T-helper 1 cell treated with Interleukin-12 subunit alpha and Interleukin-12 subunit beta and Interleukin-4 antibody, amounts not matched to agents 30 μg/mL and 1 μg/mL, for 36 hours (primary cell): ENCODE results near the gene ECE2.

Experiments used
- H3K27ac Mint-ChIP-seq: one replicate; pipeline ENCODE4 v1.8.0; 2021; ENCODE audit warnings: mild to moderate bottlenecking, mixed read lengths
- H3K27me3 Mint-ChIP-seq: one replicate; pipeline ENCODE4 v1.8.0; 2021; ENCODE audit warnings: low read depth, mixed read lengths
- H3K36me3 Mint-ChIP-seq: one replicate; pipeline ENCODE4 v1.8.0; 2021; ENCODE audit warnings: low read depth, mixed read lengths
- H3K4me1 Mint-ChIP-seq: one replicate; pipeline ENCODE4 v1.8.0; 2021; ENCODE audit warnings: low read depth, mixed read lengths
- H3K4me3 Mint-ChIP-seq: one replicate; pipeline ENCODE4 v1.8.0; 2021; ENCODE audit warnings: mild to moderate bottlenecking, moderate library complexity, mixed read lengths
- H3K9me3 Mint-ChIP-seq: one replicate; pipeline ENCODE4 v1.8.0; 2021; ENCODE audit warnings: mixed read lengths

The ECE2 gene

GRCh38 chr3:184306341-184306972, 30.6 kb downstream of the ECE2 start:
- H3K27me3 Mint-ChIP-seq: no peaks in the 10 kb centered on the region
- H3K4me1 Mint-ChIP-seq: no peaks in the 10 kb centered on the region
- no peaks in the 10 kb centered on the region for H3K9me3 Mint-ChIP-seq
- peaks cover 68% of the 10 kb centered on the region for H3K36me3 Mint-ChIP-seq
- H3K4me3 Mint-ChIP-seq: no peak overlapping the region
- H3K27ac Mint-ChIP-seq: no peak overlapping the region

GRCh38 chr3:184307915-184308314, 32.1 kb downstream of the ECE2 start:
- Mint-ChIP-seq H3K4me1 (no peaks in the 10 kb centered on the region), H3K9me3 (no peaks in the 10 kb centered on the region), H3K36me3 (peaks cover 55% of the 10 kb centered on the region), H3K27me3 (no peaks in the 10 kb centered on the region), H3K4me3 (no peak overlapping the region), H3K27ac (no peak overlapping the region)

- no peak overlapping the region for H3K4me3 Mint-ChIP-seq
- H3K36me3 Mint-ChIP-seq: peaks cover 49% of the 10 kb centered on the region
- H3K9me3 Mint-ChIP-seq: no peaks in the 10 kb centered on the region
- no peaks in the 10 kb centered on the region for H3K27me3 Mint-ChIP-seq
- no peaks in the 10 kb centered on the region for H3K4me1 Mint-ChIP-seq
- no peak overlapping the region for H3K27ac Mint-ChIP-seq
Measured at GRCh38 chr3:184308744-184309143, 32.9 kb downstream of the ECE2 start.

GRCh38 chr3:184311633-184312032, 35.8 kb downstream of the ECE2 start:
- H3K27ac Mint-ChIP-seq: no peak overlapping the region
- H3K9me3 Mint-ChIP-seq: no peaks in the 10 kb centered on the region
- no peaks in the 10 kb centered on the region for H3K27me3 Mint-ChIP-seq
- H3K36me3 Mint-ChIP-seq: peaks cover 32% of the 10 kb centered on the region
- H3K4me3 Mint-ChIP-seq: no peak overlapping the region
- peaks cover 6% of the 10 kb centered on the region for H3K4me1 Mint-ChIP-seq

GRCh38 chr3:184314363-184314699, 38.5 kb downstream of the ECE2 start, which contains the start of gene EIF4G1:
Gene EIF4G1, plus strand, starts transcription at chr3:184314606. Its CDS starts 1,191 bp downstream, at chr3:184315797.
- H3K27ac Mint-ChIP-seq: peak within 1 kb of the TSS; percentile 83
- H3K27me3 Mint-ChIP-seq: no peaks in the 10 kb centered on the region
- no peaks in the 10 kb centered on the region for H3K9me3 Mint-ChIP-seq
- H3K4me1 Mint-ChIP-seq: peaks cover 24% of the 10 kb centered on the region
- peaks cover 21% of the 10 kb centered on the region for H3K36me3 Mint-ChIP-seq
- peak within 1 kb of the TSS; percentile 88 for H3K4me3 Mint-ChIP-seq

- peak overlapping the region; percentile 88 for H3K4me3 Mint-ChIP-seq
- peak overlapping the region; percentile 83 for H3K27ac Mint-ChIP-seq
- H3K4me1 Mint-ChIP-seq: peaks cover 26% of the 10 kb centered on the region
- H3K27me3 Mint-ChIP-seq: no peaks in the 10 kb centered on the region
- no peaks in the 10 kb centered on the region for H3K9me3 Mint-ChIP-seq
- peaks cover 20% of the 10 kb centered on the region for H3K36me3 Mint-ChIP-seq
Measured at GRCh38 chr3:184314700-184315542, 39.1 kb downstream of the ECE2 start.

GRCh38 chr3:184315543-184315867, 39.7 kb downstream of the ECE2 start:
- Mint-ChIP-seq H3K4me1 (peaks cover 26% of the 10 kb centered on the region), H3K27me3 (no peaks in the 10 kb centered on the region), H3K27ac (peak overlapping the region; percentile 83), H3K9me3 (no peaks in the 10 kb centered on the region), H3K4me3 (peak overlapping the region; percentile 85), H3K36me3 (peaks cover 18% of the 10 kb centered on the region)

- peak overlapping the region; percentile 83 for H3K27ac Mint-ChIP-seq
- peaks cover 26% of the 10 kb centered on the region for H3K4me1 Mint-ChIP-seq
- H3K36me3 Mint-ChIP-seq: peaks cover 23% of the 10 kb centered on the region
- no peaks in the 10 kb centered on the region for H3K27me3 Mint-ChIP-seq
- peak overlapping the region; percentile 85 for H3K4me3 Mint-ChIP-seq
- H3K9me3 Mint-ChIP-seq: no peaks in the 10 kb centered on the region
Measured at GRCh38 chr3:184315871-184316661, 40.2 kb downstream of the ECE2 start.

- Mint-ChIP-seq H3K27ac (peak overlapping the region; percentile 83), H3K4me1 (peaks cover 26% of the 10 kb centered on the region), H3K36me3 (peaks cover 31% of the 10 kb centered on the region)
Measured at GRCh38 chr3:184316792-184317191, 41.0 kb downstream of the ECE2 start.

GRCh38 chr3:184317201-184317600, 41.4 kb downstream of the ECE2 start:
- H3K27me3 Mint-ChIP-seq: no peaks in the 10 kb centered on the region
- H3K4me3 Mint-ChIP-seq: peak overlapping the region; percentile 30
- peaks cover 26% of the 10 kb centered on the region for H3K4me1 Mint-ChIP-seq
- H3K9me3 Mint-ChIP-seq: no peaks in the 10 kb centered on the region
- peak overlapping the region; percentile 62 for H3K27ac Mint-ChIP-seq
- peaks cover 31% of the 10 kb centered on the region for H3K36me3 Mint-ChIP-seq

More at GRCh38 chr3:184316792-184317191, 41.0 kb downstream of the ECE2 start:
- Mint-ChIP-seq H3K4me3 (peak overlapping the region; percentile 85), H3K9me3 (no peaks in the 10 kb centered on the region), H3K27me3 (no peaks in the 10 kb centered on the region)

- H3K9me3 Mint-ChIP-seq: no peaks in the 10 kb centered on the region
- H3K27ac Mint-ChIP-seq: no peak overlapping the region
- peaks cover 25% of the 10 kb centered on the region for H3K4me1 Mint-ChIP-seq
- H3K36me3 Mint-ChIP-seq: peaks cover 53% of the 10 kb centered on the region
- no peaks in the 10 kb centered on the region for H3K27me3 Mint-ChIP-seq
- no peak overlapping the region for H3K4me3 Mint-ChIP-seq
Measured at GRCh38 chr3:184320104-184320445, 44.3 kb downstream of the ECE2 start.

GRCh38 chr3:184321666-184322065, 45.8 kb downstream of the ECE2 start:
- Mint-ChIP-seq H3K9me3 (no peaks in the 10 kb centered on the region), H3K27ac (no peak overlapping the region), H3K4me3 (no peak overlapping the region), H3K4me1 (peaks cover 21% of the 10 kb centered on the region), H3K36me3 (peaks cover 62% of the 10 kb centered on the region), H3K27me3 (no peaks in the 10 kb centered on the region)

GRCh38 chr3:184322731-184323487, 47.1 kb downstream of the ECE2 start:
- no peaks in the 10 kb centered on the region for H3K9me3 Mint-ChIP-seq
- no peak overlapping the region for H3K4me3 Mint-ChIP-seq
- H3K4me1 Mint-ChIP-seq: peaks cover 9% of the 10 kb centered on the region
- H3K27ac Mint-ChIP-seq: no peak overlapping the region
- peaks cover 63% of the 10 kb centered on the region for H3K36me3 Mint-ChIP-seq
- H3K27me3 Mint-ChIP-seq: no peaks in the 10 kb centered on the region

GRCh38 chr3:184323696-184324095, 47.9 kb downstream of the ECE2 start:
- Mint-ChIP-seq H3K9me3 (no peaks in the 10 kb centered on the region), H3K4me3 (no peak overlapping the region), H3K27me3 (no peaks in the 10 kb centered on the region), H3K27ac (no peak overlapping the region), H3K36me3 (peaks cover 65% of the 10 kb centered on the region), H3K4me1 (peaks cover 6% of the 10 kb centered on the region)
